ENCODE results near the gene APOBEC3F. TPM values are rescaled to one million over a fixed set of nuclear protein-coding genes. Genes with fewer than 3 reads are reported as not detected.
"Not testable (repeated sequence)": the region's sequence is repeated elsewhere in the genome, so short reads cannot be mapped to it uniquely, and the experiment has no call there.

The APOBEC3F gene
- total RNA-seq, 2 donors from 2014 or later: 5.5 to 9.8 TPM

- intact Hi-C loops (cut with DNase I): no loop called here
- no peak for DNase-seq (ENCODE audit: low spot score)
Observed at GRCh38 chr22:39021552-39022250, 19.0 kb upstream of the APOBEC3F start.

GRCh38 chr22:39024519-39025308 is 15.9 kb upstream of the APOBEC3F start:
- intact Hi-C loops (cut with DNase I): no loop called here
- DNase-seq (ENCODE audit: low spot score): no peak

GRCh38 chr22:39026509-39027150 is 14.0 kb upstream of the APOBEC3F start:
- intact Hi-C loops (cut with DNase I): no loop called here
- DNase-seq (ENCODE audit: low spot score): no peak

GRCh38 chr22:39027717-39028116 is 12.9 kb upstream of the APOBEC3F start:
- DNase-seq (ENCODE audit: low spot score): no peak
- intact Hi-C loops (cut with DNase I): loop anchor here in 1 of 2 donors (2.0 kb wide), 1 partner anchor 27 kb away; no protein-coding TSS in a partner anchor

- DNase-seq (ENCODE audit: low spot score): no peak
- intact Hi-C loops (cut with DNase I): loop anchor here in 1 of 2 donors (2.0 kb wide), 1 partner anchor 27 kb away; no protein-coding TSS in a partner anchor
Observed at GRCh38 chr22:39028281-39028680, 12.4 kb upstream of the APOBEC3F start.

- intact Hi-C loops (cut with DNase I): loop anchor here in 1 of 2 donors (2.0 kb wide), 1 partner anchor 26 kb away; no protein-coding TSS in a partner anchor
- DNase-seq (ENCODE audit: low spot score): no peak
Observed at GRCh38 chr22:39029227-39029626, 11.4 kb upstream of the APOBEC3F start.

GRCh38 chr22:39030705-39031104 is 10.0 kb upstream of the APOBEC3F start:
- intact Hi-C loops (cut with DNase I): no loop called here
- no peak for DNase-seq (ENCODE audit: low spot score)

- DNase-seq (ENCODE audit: low spot score); intact Hi-C loops (cut with DNase I): not testable (repeated sequence)
Observed at GRCh38 chr22:39031434-39032295, 9.0 kb upstream of the APOBEC3F start.

- intact Hi-C loops (cut with DNase I): not testable (repeated sequence)
Observed at GRCh38 chr22:39037071-39037470, 3.6 kb upstream of the APOBEC3F start.

GRCh38 chr22:39039306-39040126 is 1.1 kb upstream of the APOBEC3F start:
- DNase-seq (ENCODE audit: low spot score): no peak
- intact Hi-C loops (cut with DNase I): no loop called here

More at GRCh38 chr22:39037071-39037470, 3.6 kb upstream of the APOBEC3F start:
- DNase-seq (ENCODE audit: low spot score): not testable (repeated sequence)

- intact Hi-C loops (cut with DNase I); DNase-seq (ENCODE audit: low spot score): not testable (repeated sequence)
Observed at GRCh38 chr22:39040155-39040537, 518 bp upstream of the APOBEC3F start.

- intact Hi-C loops (cut with DNase I): no loop called here
Observed at GRCh38 chr22:39041908-39042307, 1.2 kb downstream of the APOBEC3F start.

GRCh38 chr22:39043063-39043462 is 2.4 kb downstream of the APOBEC3F start:
- intact Hi-C loops (cut with DNase I); DNase-seq (ENCODE audit: low spot score): not testable (repeated sequence)

More at GRCh38 chr22:39041908-39042307, 1.2 kb downstream of the APOBEC3F start:
- DNase-seq (ENCODE audit: low spot score): no peak

- intact Hi-C loops (cut with DNase I); DNase-seq (ENCODE audit: low spot score): not testable (repeated sequence)
Observed at GRCh38 chr22:39045136-39045535, 4.5 kb downstream of the APOBEC3F start.

- DNase-seq (ENCODE audit: low spot score); intact Hi-C loops (cut with DNase I): not testable (repeated sequence)
Observed at GRCh38 chr22:39049486-39049885, 8.8 kb downstream of the APOBEC3F start.

- DNase-seq (ENCODE audit: low spot score); intact Hi-C loops (cut with DNase I): not testable (repeated sequence)
Observed at GRCh38 chr22:39051844-39052495, 11.3 kb downstream of the APOBEC3F start.

- no peak for DNase-seq (ENCODE audit: low spot score)
- intact Hi-C loops (cut with DNase I): loop anchor here in 1 of 2 donors (2.0 kb wide), 1 partner anchor 27 kb away; no protein-coding TSS in a partner anchor
Observed at GRCh38 chr22:39055658-39056057, 15.0 kb downstream of the APOBEC3F start.
